Thymus (tissue), 11 donors: ENCODE results near the gene TCERG1L. TPM values are rescaled to one million over a fixed set of nuclear protein-coding genes. Genes with fewer than 3 reads are reported as not detected.

Experiments used
- DNase-seq, 9 donors: peaks; one replicate each; pipeline ENCODE4 v3.0.0-alpha.2; 2013; ENCODE audit warnings: low spot score in 9 of 9, low read depth in 6 of 9, missing footprints in 1 of 9
- H3K27ac ChIP-seq, 2 donors: one replicate each; pipeline ENCODE4 v1.5.1; 2013; ENCODE audit warnings: control low read depth in 1 of 2, low read depth in 1 of 2, low read length in 1 of 2, mild to moderate bottlenecking in 1 of 2, moderate library complexity in 1 of 2
- H3K27me3 ChIP-seq, 2 donors: one replicate each; pipeline ENCODE4 v1.5.1; 2013; ENCODE audit warnings: low read length in 1 of 2; ENCODE audit not compliant: control insufficient read depth in 2 of 2, insufficient read depth in 1 of 2
- H3K36me3 ChIP-seq, 2 donors: one replicate each; pipeline ENCODE4 v1.5.1; 2013; ENCODE audit warnings: low read length in 1 of 2, mild to moderate bottlenecking in 1 of 2, moderate library complexity in 1 of 2; ENCODE audit not compliant: control insufficient read depth in 2 of 2, insufficient read depth in 2 of 2
- H3K4me1 ChIP-seq, 2 donors: one replicate each; pipeline ENCODE4 v1.5.1; 2013; ENCODE audit warnings: low read length in 2 of 2; ENCODE audit not compliant: control insufficient read depth in 2 of 2, insufficient read depth in 2 of 2
- H3K4me3 ChIP-seq, 2 donors: one replicate each; pipeline ENCODE4 v1.5.1; 2013; ENCODE audit warnings: low read length in 2 of 2, control low read depth in 1 of 2, mild to moderate bottlenecking in 1 of 2
- H3K9me3 ChIP-seq, 2 donors: one replicate each; pipeline ENCODE4 v1.5.1; 2013; ENCODE audit warnings: low read length in 1 of 2, mild to moderate bottlenecking in 1 of 2; ENCODE audit not compliant: control insufficient read depth in 2 of 2, insufficient read depth in 1 of 2
- WGBS: extraction: QIAGEN DNeasy Blood & Tissue Kit; methylation state at CpG from one replicate; pipeline ENCODE4 v1.1.7; 2013; 5-methylcytosine and 5-hydroxymethylcytosine counted together
- polyA plus RNA-seq: library from polyadenylated mRNA; stranded (reverse); fragments of 200-250 nt; gene quantifications from one replicate; pipeline ENCODE4 v1.2.3, GENCODE V29; 2013
- total RNA-seq: library from RNA; stranded (reverse); fragments of 120-200 nt; gene quantifications from one replicate; pipeline ENCODE4 v1.2.4, GENCODE V29; 2013
- donor health status: healthy.

The TCERG1L gene
- total and polyA plus RNA-seq, 2 donors = 0.52 to 1.5 TPM

DNA sequence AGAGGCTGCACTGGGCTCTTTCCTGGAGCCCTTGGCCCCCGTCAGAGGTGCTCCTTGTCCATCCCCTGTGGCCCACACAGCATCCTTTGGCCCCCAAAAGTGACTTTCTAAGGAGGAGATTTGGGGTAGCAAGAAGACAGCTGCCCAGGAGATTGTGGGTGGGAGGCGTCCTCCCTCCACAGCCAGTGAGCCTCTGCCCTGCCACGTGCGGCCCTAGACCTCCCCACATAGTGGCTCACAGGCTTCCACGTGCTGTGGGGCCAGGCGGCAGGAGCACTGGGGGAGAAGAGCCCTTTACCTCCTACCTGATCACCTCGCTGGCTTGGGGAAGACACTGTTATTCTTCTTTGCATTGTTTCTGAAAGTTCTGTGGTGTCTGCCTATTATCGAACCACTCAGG lies 178.8 kb downstream of the TCERG1L start:
- 85% methylated on average over 8 of the region's 8 CpGs for WGBS
- Histone ChIP-seq H3K4me1 (peaks cover 0 to under 1% of the 10 kb centered on the region in 2 donors), H3K27ac (no peak overlapping the region), H3K9me3 (no peaks in the 10 kb centered on the region), H3K27me3 (no peaks in the 10 kb centered on the region), H3K36me3 (no peaks in the 10 kb centered on the region), H3K4me3 (no peak overlapping the region)
- DNase-seq = no peak

DNA sequence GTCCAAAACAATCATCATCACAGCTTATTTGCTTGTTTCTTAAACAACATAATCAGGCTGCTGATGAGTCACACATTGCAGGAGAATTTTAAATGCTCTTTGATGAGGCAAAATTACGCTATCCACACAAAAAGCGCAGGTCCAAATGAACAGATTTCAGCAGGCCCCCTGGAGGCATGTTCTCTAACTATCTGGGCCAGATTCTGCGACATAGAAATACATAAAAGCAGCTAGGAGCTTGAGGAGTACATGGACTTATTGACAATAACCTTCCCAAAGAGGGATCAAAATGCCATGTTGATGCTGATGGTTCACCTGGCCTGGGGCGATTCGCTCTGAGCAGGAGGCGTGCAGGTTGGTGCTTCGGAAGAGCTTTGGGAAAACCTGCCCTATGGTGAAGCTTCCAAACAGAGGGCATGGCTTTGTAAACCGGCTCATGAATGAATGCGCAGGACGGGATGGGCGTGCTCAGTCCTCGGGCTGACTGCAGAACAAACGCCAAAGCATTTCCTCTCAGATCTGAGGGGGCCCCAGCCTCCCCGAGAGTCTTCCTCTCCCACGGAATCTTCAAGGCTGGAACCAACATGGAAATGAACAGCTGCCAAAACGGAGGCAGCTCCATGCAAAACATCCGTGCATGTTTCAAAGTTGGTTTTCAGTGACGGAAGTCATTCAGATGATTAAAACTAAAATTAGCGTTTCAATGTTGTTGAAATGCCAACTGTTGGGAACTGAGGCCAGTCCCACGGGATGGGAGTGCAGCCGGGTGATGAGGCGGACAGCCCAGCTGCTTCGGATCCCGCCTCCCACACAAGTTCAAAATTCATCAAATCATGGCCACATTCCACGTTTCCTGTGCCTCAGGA lies 179.6 kb downstream of the TCERG1L start:
- peaks cover 0 to 6% of the 10 kb centered on the region in 2 donors for H3K4me1 ChIP-seq
- no peak overlapping the region for H3K27ac ChIP-seq
- 72% methylated on average over 25 of the region's 25 CpGs for WGBS

DNA sequence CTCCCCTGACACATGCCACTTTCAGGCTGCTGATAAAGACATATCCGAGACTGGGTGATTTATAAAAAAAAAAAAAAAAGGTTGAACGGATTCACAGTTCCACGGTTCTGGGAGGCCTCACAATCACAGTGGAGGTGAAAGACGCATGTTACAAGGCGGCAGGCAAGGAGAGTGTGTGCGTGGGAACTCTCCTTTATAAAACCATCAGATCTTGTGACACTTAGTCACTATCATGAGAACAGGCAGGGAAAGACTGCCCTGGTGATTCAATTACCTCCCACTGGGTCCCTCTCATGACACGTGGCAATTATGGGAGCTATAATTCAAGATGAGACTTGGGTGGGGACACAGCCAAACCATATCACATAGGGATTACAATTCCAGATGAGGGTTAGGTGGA lies 181.5 kb downstream of the TCERG1L start:
- WGBS = 92% methylated on average over 7 of the region's 7 CpGs
- Histone ChIP-seq H3K36me3 (no peaks in the 10 kb centered on the region), H3K4me3 (no peak overlapping the region), H3K4me1 (peaks cover 0 to 15% of the 10 kb centered on the region in 2 donors), H3K27ac (no peak overlapping the region), H3K27me3 (no peaks in the 10 kb centered on the region), H3K9me3 (no peaks in the 10 kb centered on the region)
- DNase-seq = no peak

More for the DNA sequence above, 179.6 kb downstream of the TCERG1L start:
- no peaks in the 10 kb centered on the region for H3K36me3 ChIP-seq
- no peaks in the 10 kb centered on the region for H3K9me3 ChIP-seq
- no peaks in the 10 kb centered on the region for H3K27me3 ChIP-seq
- H3K4me3 ChIP-seq = no peak overlapping the region
- DNase-seq = no peak

DNA sequence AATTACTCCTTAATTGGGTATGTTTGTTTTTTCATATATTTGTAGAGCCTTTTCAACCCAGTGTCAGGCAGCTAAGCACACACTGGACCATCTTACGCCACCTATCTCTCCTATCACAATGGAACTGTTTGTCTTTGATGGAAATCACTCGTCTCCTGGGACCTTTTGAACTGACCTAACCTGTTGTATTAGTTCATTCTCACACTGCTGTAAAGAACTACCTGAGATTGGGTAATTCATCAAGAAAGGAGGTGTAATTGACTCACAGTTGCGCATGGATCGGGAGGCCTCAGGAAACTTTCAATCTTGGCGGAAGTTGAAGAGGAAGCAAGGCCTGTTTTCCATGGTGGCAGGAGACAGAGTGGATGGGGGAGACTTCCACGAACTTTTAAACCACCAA lies 182.0 kb downstream of the TCERG1L start:
- H3K4me1 ChIP-seq = peaks cover 0 to 15% of the 10 kb centered on the region in 2 donors
- H3K9me3 ChIP-seq = no peaks in the 10 kb centered on the region
- no peak overlapping the region for H3K4me3 ChIP-seq
- no peaks in the 10 kb centered on the region for H3K36me3 ChIP-seq
- no peak for DNase-seq
- no peak overlapping the region for H3K27ac ChIP-seq
- H3K27me3 ChIP-seq = no peaks in the 10 kb centered on the region
- 81% methylated on average over 6 of the region's 6 CpGs for WGBS

DNA sequence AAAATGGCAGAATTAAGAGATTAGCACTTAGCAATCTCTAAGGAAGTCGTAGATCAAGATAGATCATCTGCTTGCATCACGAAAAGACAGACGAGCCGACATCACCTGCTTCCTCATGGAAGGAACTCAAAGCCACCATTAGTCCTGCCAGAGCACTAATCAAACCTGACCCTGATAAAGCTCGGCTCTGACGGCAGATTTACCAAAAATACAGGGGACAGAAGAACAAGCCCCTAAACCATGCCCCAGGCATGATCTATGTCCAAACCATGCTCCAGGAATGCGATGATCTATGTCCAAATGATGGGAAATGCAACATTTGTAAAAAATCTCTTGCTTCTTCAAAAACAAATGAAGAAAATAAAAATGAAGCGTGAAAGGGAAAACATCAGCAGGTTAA lies 182.8 kb downstream of the TCERG1L start:
- H3K27ac ChIP-seq = no peak overlapping the region
- no peak for DNase-seq
- H3K4me1 ChIP-seq = peaks cover 0 to 15% of the 10 kb centered on the region in 2 donors
- 70% methylated on average over 8 of the region's 8 CpGs for WGBS
- H3K9me3 ChIP-seq = no peaks in the 10 kb centered on the region
- no peaks in the 10 kb centered on the region for H3K36me3 ChIP-seq
- no peak overlapping the region for H3K4me3 ChIP-seq
- H3K27me3 ChIP-seq = no peaks in the 10 kb centered on the region

DNA sequence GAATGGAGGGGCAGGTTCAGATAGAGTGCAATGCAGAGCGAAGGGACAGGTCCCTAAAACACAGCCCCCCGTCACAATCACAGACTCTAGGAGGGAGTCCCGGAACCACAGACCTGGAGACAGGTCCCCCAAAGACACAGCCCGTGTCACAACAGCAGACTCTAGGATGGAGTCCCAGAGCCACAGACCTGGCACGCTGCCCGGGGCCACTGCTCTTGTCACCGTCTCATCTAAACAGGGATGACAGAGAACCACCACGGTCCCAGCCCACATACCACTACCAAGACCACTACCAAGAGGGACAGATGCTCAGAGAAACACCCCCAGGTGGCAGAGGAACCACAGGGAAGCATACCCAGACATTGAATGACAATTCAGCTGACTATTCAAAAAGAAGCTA lies 183.9 kb downstream of the TCERG1L start:
- DNase-seq = no peak
- Histone ChIP-seq H3K4me1 (peaks cover 0 to 15% of the 10 kb centered on the region in 2 donors), H3K4me3 (no peak overlapping the region), H3K36me3 (no peaks in the 10 kb centered on the region), H3K27ac (peak overlapping the region in 1 of 2 donors; percentile 50), H3K9me3 (peaks cover 0 to 5% of the 10 kb centered on the region in 2 donors), H3K27me3 (no peaks in the 10 kb centered on the region)
- WGBS = 49% methylated on average over 8 of the region's 8 CpGs

GRCh38 chr10:131127138-131127589 lies 184.4 kb downstream of the TCERG1L start:
- Histone ChIP-seq H3K27ac (peak overlapping the region in 1 of 2 donors; percentile 22), H3K36me3 (no peaks in the 10 kb centered on the region), H3K4me1 (peaks cover 0 to 15% of the 10 kb centered on the region in 2 donors), H3K27me3 (no peaks in the 10 kb centered on the region), H3K9me3 (peaks cover 0 to 5% of the 10 kb centered on the region in 2 donors), H3K4me3 (no peak overlapping the region)
- 48% methylated on average over 9 of the region's 9 CpGs for WGBS
- DNase-seq = peak in 1 of 9 donors; percentile 4

DNA sequence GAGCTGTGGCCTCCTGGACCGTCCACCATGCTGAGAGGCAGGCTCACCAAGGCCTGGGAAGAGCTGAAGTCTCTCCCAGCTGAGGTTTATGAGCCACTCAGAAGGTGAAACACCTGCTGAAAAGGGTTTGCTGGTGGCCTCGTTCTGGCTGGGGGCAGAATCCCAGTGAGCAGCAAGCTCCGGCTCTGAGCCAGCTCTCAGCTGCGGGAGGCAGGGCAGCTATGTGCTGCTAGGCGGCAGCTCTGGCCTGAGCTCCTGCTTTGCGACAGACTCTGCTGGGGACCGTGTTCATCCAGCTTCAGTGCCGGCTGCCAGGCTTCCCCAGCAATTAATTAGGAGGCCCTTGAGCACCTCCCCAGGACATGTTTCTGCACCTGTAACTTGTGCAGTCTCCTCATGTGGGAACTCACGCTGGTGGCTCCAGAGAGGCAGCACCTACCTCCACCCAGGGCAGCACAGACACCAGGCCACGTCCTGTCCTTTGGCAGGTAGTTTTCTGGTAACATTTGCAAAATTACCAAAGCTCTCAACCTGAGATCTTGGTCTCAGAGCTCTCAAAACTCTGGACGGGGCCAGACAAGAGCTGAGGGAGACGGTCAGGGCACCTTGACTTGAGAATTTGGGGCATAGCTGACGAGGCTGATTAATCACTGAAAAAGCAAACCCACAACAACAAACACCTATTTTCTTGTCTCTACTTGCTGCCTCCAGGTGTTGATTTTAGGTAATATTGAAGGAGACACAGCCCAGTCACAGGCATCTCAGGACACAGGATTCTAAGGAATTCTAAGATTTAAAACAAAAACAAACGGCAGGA lies 185.0 kb downstream of the TCERG1L start:
- whole genome bisulfite sequencing = 66% methylated on average over 14 of the region's 14 CpGs
- DNase-seq = peak in 1 of 9 donors; percentile 30
- no peaks in the 10 kb centered on the region for H3K36me3 ChIP-seq
- peak overlapping the region in 1 of 2 donors; percentile 58 for H3K27ac ChIP-seq
- H3K9me3 ChIP-seq = peaks cover 1 to 5% of the 10 kb centered on the region in 2 donors
- H3K4me1 ChIP-seq = peaks cover 0 to 15% of the 10 kb centered on the region in 2 donors
- H3K4me3 ChIP-seq = no peak overlapping the region
- H3K27me3 ChIP-seq = no peaks in the 10 kb centered on the region
